Activated naive CD8-positive, alpha-beta T cell (primary cell): ENCODE measurements around the gene IFNK.

Experiments used
- H3K27ac Mint-ChIP-seq: one replicate; pipeline ENCODE4 v1.8.0; 2021; ENCODE audit warnings: mixed read lengths
- H3K27me3 Mint-ChIP-seq: one replicate; pipeline ENCODE4 v1.8.0; 2021; ENCODE audit warnings: mixed read lengths
- H3K36me3 Mint-ChIP-seq: one replicate; pipeline ENCODE4 v1.8.0; 2021; ENCODE audit warnings: mixed read lengths
- H3K4me1 Mint-ChIP-seq: one replicate; pipeline ENCODE4 v1.8.0; 2021; ENCODE audit warnings: low read depth, mixed read lengths
- H3K4me3 Mint-ChIP-seq: one replicate; pipeline ENCODE4 v1.8.0; 2021; ENCODE audit warnings: mild to moderate bottlenecking, mixed read lengths
- H3K9me3 Mint-ChIP-seq: one replicate; pipeline ENCODE4 v1.8.0; 2021; ENCODE audit warnings: low read depth, mixed read lengths

Gene IFNK

DNA sequence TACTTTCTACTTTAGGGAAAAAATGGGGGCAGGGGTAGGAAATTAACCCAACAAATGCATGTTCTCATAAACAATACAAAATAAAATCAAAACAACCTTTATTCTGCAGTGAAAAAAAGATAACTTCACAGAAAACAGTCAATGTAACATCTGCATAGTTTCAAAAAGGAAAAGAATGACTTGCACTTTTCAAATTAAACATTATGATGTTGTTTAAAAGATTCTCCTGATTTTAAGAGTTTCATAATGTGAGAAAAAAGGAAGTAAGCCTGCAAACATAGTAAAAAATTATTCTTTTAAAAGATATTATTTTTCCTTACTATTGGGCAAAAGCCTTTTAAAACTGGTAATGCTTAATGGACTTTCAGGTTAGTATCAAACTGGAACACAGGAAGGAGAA, 41.6 kb downstream of the IFNK start:
- no peak overlapping the region for H3K4me3 Mint-ChIP-seq
- H3K36me3 Mint-ChIP-seq, result peaks cover 11% of the 10 kb centered on the region
- peak overlapping the region; percentile 61 for H3K27ac Mint-ChIP-seq
- H3K27me3 Mint-ChIP-seq, result no peaks in the 10 kb centered on the region
- peaks cover 32% of the 10 kb centered on the region for H3K4me1 Mint-ChIP-seq
- H3K9me3 Mint-ChIP-seq, result no peaks in the 10 kb centered on the region

DNA sequence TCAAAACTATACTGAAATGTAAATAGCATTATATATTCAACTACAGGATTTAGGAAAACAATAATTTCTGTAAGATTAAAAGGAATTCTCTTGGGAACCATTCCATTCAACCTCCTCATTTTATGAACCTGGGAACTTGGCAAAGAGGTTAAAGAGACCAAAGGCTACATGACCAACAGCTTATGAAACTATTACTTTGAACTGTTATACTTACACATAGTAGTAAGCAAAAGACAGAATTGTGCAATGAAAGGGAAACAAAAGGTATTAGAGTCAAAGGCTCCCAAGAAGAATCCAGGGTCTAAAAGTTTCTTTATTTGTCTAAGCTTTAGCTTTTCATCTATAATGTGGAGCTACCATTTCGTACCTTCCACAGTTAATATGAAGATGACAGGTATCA, 42.0 kb downstream of the IFNK start:
- Mint-ChIP-seq H3K4me1 (peaks cover 36% of the 10 kb centered on the region), H3K27ac (no peak overlapping the region), H3K36me3 (peaks cover 11% of the 10 kb centered on the region), H3K4me3 (no peak overlapping the region), H3K9me3 (no peaks in the 10 kb centered on the region), H3K27me3 (no peaks in the 10 kb centered on the region)

DNA sequence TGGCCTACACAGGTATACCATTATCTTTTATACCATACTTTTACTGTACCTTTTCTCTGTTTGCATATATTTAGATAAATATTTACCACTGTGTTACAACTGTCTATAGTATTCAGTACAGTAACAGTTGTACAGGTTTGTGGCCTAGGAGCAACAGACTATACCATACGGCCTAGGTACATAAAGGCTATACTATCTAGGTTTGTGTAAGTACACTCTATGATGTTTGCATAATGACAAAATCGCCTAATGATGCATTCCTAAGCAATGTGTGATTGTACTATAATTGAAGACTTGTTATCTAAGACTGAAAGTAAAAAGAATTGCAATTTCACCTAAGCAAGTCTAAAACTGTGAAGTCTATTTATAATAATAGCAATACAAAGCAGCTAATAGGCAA, 45.3 kb downstream of the IFNK start:
- H3K9me3 Mint-ChIP-seq, result no peaks in the 10 kb centered on the region
- H3K36me3 Mint-ChIP-seq, result peaks cover 6% of the 10 kb centered on the region
- H3K4me1 Mint-ChIP-seq, result peaks cover 53% of the 10 kb centered on the region
- no peak overlapping the region for H3K27ac Mint-ChIP-seq
- H3K4me3 Mint-ChIP-seq, result no peak overlapping the region
- no peaks in the 10 kb centered on the region for H3K27me3 Mint-ChIP-seq

GRCh38 chr9:27571011-27571410, 46.9 kb downstream of the IFNK start:
- Mint-ChIP-seq H3K4me1 (peaks cover 46% of the 10 kb centered on the region), H3K27ac (no peak overlapping the region), H3K9me3 (no peaks in the 10 kb centered on the region), H3K27me3 (no peaks in the 10 kb centered on the region), H3K36me3 (peaks cover 6% of the 10 kb centered on the region), H3K4me3 (no peak overlapping the region)

- Mint-ChIP-seq H3K36me3 (peaks cover 3% of the 10 kb centered on the region), H3K4me3 (peak overlapping the region; percentile 93), H3K27me3 (no peaks in the 10 kb centered on the region), H3K9me3 (no peaks in the 10 kb centered on the region), H3K4me1 (peaks cover 41% of the 10 kb centered on the region), H3K27ac (peak overlapping the region; percentile 98)
These were observed 48.0 kb downstream of the IFNK start for GRCh38 chr9:27572061-27572460.

- Mint-ChIP-seq H3K27ac (peak overlapping the region; percentile 98), H3K9me3 (no peaks in the 10 kb centered on the region), H3K4me3 (peak overlapping the region; percentile 93), H3K4me1 (peaks cover 37% of the 10 kb centered on the region), H3K27me3 (no peaks in the 10 kb centered on the region), H3K36me3 (peaks cover under 1% of the 10 kb centered on the region)
These were observed 48.5 kb downstream of the IFNK start for GRCh38 chr9:27572566-27572917.

GRCh38 chr9:27572918-27573633, 49.0 kb downstream of the IFNK start, which contains the start of gene C9orf72:
C9orf72 (minus strand) TSS chr9:27573481; CDS start chr9:27567120, 6,361 bp downstream.
- Mint-ChIP-seq H3K36me3 (peaks cover 1% of the 10 kb centered on the region), H3K4me3 (peak within 1 kb of the TSS; percentile 98), H3K9me3 (peaks cover 2% of the 10 kb centered on the region), H3K27me3 (no peaks in the 10 kb centered on the region), H3K4me1 (peaks cover 35% of the 10 kb centered on the region), H3K27ac (peak within 1 kb of the TSS; percentile 100)

DNA sequence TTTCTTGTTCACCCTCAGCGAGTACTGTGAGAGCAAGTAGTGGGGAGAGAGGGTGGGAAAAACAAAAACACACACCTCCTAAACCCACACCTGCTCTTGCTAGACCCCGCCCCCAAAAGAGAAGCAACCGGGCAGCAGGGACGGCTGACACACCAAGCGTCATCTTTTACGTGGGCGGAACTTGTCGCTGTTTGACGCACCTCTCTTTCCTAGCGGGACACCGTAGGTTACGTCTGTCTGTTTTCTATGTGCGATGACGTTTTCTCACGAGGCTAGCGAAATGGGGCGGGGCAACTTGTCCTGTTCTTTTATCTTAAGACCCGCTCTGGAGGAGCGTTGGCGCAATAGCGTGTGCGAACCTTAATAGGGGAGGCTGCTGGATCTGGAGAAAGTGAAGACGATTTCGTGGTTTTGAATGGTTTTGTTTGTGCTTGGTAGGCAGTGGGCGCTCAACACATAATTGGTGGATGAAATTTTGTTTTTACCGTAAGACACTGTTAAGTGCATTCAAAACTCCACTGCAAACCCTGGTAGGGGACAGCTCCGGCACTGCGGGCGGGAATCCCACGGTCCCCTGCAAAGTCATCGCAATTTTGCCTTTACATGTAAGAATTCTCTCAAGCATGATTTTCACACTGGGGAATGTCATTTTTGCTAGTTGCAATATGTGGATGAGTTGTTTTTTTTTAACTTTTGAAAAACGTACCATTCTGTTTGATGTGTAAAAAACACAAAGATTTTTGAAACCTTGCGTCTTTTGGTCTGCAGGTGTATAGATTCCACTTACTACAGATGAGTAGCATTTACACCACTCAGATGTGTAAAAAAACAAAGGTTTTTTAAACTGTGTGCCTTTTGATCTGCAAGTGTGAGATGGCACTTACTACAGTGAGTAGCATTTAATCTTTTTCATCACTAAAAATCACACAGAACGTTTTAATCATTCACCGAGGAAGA, 49.8 kb downstream of the IFNK start:
- H3K4me1 Mint-ChIP-seq, result peaks cover 34% of the 10 kb centered on the region
- H3K27me3 Mint-ChIP-seq, result no peaks in the 10 kb centered on the region
- peak overlapping the region; percentile 100 for H3K27ac Mint-ChIP-seq
- H3K9me3 Mint-ChIP-seq, result peaks cover 8% of the 10 kb centered on the region
- peaks cover 2% of the 10 kb centered on the region for H3K36me3 Mint-ChIP-seq
- H3K4me3 Mint-ChIP-seq, result peak overlapping the region; percentile 98
